Subcutaneous adipose tissue (tissue), 4 donors: ENCODE data around the gene NXPH4. TPM values are rescaled to one million over a fixed set of nuclear protein-coding genes. Genes with fewer than 3 reads are reported as not detected.

ENCODE experiments used
- total RNA-seq, 4 donors: library from RNA; depleted of rRNA; stranded (reverse); fragments of >200 nt; gene quantifications; one replicate each; pipeline ENCODE4 v1.1.0, GENCODE V29; 2016
- TF ChIP-seq, protein P1 (sequence below): fragments of 450-650 bp; IDR thresholded peaks from one replicate; pipeline ENCODE4 v1.5.1; 2016; ENCODE audit warnings: low read depth, mild to moderate bottlenecking, control low read depth, antibody characterized with exemption, moderate library complexity

The NXPH4 gene
- total RNA-seq, 4 donors from 2014 or later, result not detected

DNA sequence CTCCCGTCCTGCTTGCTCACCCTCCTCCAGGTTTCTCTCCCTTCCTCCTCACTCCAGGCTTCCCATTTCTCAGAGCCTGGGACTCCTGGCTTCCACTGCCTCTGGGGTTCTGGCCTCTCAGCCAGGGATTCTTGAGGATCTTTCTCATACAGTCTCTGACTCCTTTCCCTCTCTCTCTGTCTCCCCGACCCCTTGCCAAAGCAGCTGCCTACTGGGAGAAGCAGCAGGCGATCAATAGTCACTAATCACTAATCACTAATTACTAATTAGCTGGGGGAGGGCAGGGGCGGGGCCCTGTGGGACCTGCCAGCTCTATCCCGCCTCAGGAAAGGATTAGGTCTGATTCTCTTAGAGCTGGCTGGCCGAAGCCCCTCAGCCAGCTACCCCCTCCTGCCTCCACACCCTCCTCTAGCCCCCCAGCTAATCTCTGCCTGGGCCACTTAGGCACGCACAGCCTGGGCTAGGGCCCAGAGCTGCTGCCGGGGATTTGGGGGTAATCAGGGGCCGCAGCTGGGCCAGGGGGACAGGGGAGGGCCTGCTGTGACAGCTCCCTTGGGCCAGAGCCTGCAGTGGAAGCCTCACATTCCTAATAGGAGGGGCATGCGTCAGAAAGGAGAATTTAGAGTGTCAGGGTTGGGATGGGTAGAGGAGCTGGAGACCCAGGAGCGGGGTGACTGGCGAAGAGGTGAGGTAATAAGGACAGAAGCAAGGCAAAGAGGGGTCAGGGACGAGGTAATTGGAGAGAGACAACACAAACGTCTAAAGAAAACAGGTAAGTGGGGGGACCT lies 2.8 kb downstream of the NXPH4 start:
- TF ChIP-seq, protein P1, sequence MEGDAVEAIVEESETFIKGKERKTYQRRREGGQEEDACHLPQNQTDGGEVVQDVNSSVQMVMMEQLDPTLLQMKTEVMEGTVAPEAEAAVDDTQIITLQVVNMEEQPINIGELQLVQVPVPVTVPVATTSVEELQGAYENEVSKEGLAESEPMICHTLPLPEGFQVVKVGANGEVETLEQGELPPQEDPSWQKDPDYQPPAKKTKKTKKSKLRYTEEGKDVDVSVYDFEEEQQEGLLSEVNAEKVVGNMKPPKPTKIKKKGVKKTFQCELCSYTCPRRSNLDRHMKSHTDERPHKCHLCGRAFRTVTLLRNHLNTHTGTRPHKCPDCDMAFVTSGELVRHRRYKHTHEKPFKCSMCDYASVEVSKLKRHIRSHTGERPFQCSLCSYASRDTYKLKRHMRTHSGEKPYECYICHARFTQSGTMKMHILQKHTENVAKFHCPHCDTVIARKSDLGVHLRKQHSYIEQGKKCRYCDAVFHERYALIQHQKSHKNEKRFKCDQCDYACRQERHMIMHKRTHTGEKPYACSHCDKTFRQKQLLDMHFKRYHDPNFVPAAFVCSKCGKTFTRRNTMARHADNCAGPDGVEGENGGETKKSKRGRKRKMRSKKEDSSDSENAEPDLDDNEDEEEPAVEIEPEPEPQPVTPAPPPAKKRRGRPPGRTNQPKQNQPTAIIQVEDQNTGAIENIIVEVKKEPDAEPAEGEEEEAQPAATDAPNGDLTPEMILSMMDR, result no peak

DNA sequence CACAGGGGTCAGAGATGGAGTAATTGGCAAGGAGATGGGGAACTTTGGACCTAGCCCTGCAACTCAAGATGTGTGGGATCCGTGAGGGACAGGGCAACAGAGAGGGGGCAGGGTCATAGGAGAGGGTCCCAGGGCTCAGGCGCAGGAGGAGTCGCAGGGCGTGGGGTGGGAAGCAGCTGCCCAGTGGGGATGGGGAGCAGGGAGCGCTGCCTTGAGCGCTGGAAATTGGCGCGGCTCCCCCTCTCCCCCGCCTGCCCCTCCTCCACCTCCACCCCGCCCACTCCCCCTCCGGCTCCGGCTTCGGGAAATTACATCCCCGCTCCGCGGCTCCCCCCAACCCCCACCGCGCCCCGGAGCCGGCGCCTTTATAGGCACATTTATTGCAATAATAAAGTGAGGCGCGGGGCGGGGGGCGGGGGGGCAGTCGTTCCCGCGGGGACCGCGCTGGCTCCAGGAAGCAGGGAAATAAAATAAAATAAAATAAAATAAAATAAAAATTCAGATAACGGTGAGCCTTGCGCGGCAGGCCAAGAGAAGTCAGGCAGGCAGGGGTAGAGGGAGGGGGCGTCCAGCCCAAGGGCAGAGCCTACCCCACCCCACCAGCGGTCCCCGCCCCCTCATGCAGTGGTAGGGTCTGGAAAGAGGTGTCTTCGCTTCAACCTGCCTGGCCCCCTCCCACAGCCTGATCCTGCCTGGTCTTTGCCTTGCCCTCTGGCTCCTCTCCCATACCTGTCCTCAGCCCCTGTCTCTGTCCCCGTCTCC lies 3.6 kb downstream of the NXPH4 start:
- TF ChIP-seq, protein P1, result no peak

DNA sequence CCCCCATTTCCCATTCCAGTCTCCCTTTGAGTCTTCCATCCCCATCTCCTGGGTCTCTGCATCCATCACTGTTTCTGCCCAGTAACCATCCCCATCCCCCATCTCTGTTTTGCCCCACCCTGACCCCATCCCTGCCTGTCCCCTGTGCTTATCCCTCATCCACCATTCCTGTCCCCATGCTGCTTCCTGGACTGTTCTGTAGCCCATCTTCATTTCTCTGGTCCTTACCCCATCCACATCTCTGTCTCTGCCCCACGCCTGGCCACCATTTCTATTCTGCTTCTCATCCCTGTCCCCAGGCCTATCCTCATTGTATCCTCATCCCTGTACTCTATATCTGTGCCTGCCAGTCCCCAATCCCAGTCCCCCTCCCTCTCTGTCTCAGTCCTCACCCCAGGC lies 4.2 kb downstream of the NXPH4 start:
- TF ChIP-seq, protein P1, result no peak

DNA sequence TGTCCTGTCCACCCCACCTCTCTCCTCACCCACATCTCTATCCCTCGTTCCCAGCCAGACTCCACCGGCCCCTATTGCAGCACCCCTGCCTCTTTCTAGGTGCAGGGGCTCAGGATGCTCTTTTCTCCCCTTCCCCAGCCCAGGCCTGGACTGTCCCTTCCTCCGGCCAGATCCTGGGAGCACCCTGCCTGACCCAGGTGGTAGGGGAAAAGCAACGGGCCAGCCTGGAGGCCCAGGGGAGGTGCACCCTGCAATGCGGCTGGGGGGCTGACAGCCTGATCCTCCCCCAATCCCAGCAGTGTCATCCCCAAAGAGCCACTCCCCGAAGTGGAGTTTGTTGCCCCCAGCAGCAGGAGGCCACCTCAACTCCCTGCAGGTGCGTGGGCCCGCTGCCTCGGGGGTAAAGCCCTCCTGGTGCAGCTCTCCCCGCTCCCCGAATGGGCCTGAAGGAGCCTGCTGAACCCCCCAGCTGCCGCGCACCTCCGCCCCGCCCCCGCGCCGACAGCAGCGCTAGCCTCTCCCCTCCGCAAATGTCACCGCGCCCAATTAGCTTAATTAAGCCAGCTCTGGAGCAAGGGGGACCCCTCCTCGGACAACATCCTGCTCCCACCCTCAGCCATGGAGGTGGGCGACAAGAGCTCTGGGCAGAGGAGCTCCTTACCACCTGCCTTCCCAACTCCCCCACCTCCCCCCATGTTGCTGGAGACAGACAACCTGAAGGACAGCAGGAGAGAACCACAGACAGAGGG lies 4.7 kb downstream of the NXPH4 start:
- TF ChIP-seq, protein P1, result no peak

- TF ChIP-seq, protein P1, result no peak
These were observed 5.9 kb downstream of the NXPH4 start for GRCh38 chr12:57222286-57223190.

- TF ChIP-seq, protein P1, result no peak
These were observed 6.9 kb downstream of the NXPH4 start for GRCh38 chr12:57223191-57224165.
